Cardiac fibroblast (primary cell): ENCODE results near the gene SQSTM1.

Experiments used
- DNase-seq, 2 donors: peaks; one replicate each; pipeline versions ENCODE4 v3.0.0 to v3.0.0-alpha.2; 2010; ENCODE audit warnings: low read depth in 2 of 2
- H3K4me3 ChIP-seq, 2 donors: replicated peaks in 1 of 2; 1 replicate in 1 of 2; 2 replicates in 1 of 2; pipeline ENCODE4 v1.5.1; 2011; ENCODE audit warnings: low read depth in 2 of 2, low read length in 2 of 2, mild to moderate bottlenecking in 2 of 2, moderate library complexity in 1 of 2
- CTCF ChIP-seq: IDR thresholded peaks from one replicate; pipeline ENCODE4 v1.5.1; 2011; ENCODE audit warnings: low read depth, mild to moderate bottlenecking, low read length, inconsistent platforms

The SQSTM1 gene

GRCh38 chr5:179777456-179777855 is 43.2 kb upstream of the SQSTM1 start:
- H3K4me3 ChIP-seq: no peak overlapping the region
- no peak for TF ChIP-seq CTCF
- DNase-seq: no peak

- no peak for TF ChIP-seq CTCF
- no peak for DNase-seq
- no peak overlapping the region for H3K4me3 ChIP-seq
Observed at GRCh38 chr5:179777909-179778308, 42.8 kb upstream of the SQSTM1 start.

DNA sequence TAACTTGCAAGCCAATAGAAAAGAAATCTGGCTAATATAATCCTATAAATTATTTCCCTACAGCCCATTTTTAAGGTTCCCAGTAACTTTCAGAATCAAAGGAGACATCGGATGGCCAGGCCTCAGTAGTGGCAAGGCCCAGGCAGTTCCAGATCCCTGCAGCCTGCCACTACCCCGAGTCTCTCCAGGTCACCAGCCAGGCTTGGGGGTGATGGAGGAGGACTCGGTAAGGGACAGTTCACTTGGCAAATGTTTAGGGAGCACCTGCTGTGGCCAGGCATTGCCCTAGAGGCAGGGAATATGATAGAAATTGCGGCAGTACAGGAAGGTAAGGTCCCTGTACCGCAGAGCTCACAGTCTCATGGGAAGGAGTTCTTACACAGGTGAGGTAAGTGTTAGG is 42.1 kb upstream of the SQSTM1 start:
- no peak for TF ChIP-seq CTCF
- H3K4me3 ChIP-seq: no peak overlapping the region
- DNase-seq: no peak

DNA sequence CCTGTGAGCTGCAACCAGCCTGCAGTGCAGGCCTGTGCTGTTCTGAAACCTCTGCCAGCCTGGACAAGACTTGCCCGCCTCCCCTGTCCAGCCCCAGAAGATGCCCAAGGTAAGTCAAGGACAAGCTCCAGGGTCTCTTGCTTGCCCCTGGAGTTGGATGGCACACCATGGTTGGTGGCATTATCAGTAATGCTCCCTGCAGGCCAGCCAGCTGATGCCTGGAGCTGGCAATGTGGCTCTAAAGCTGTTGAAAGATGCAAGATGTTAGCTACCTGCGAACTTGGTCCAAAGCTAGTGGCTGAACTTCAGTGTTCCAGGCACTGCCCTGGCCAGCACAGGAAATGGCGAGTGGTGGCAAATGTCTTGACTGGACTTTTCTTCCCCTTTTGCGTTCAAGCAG is 40.9 kb upstream of the SQSTM1 start:
- H3K4me3 ChIP-seq: no peak overlapping the region
- no peak for TF ChIP-seq CTCF
- DNase-seq: no peak

DNA sequence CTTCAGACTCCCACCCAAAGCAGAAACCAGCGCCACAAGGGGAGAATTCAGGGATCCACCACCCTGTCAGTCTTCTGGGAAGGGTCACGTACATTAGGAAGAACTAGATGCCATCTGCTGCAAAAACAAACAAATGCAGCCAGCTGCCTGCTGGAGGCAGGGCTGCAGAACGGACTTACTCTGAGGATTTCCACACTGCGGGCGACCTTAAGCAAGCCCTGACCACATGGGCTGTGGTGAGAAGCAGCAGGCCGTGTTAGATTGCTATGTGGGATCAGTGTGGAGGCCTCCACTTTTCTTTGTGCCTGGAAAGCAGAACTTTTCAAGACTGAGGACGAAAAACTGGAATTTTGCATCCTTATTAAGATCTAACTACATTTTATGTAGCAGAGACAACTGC is 40.3 kb upstream of the SQSTM1 start:
- no peak for DNase-seq
- H3K4me3 ChIP-seq: no peak overlapping the region
- TF ChIP-seq CTCF: no peak

- DNase-seq: no peak
- TF ChIP-seq CTCF: no peak
- no peak overlapping the region for H3K4me3 ChIP-seq
Observed at GRCh38 chr5:179781846-179782245, 38.9 kb upstream of the SQSTM1 start.

GRCh38 chr5:179783128-179783527 is 37.6 kb upstream of the SQSTM1 start:
- TF ChIP-seq CTCF: no peak
- no peak overlapping the region for H3K4me3 ChIP-seq
- no peak for DNase-seq
